ENCODE data around the gene ABCC1.
"Not testable (repeated sequence)": the region's sequence is repeated elsewhere in the genome, so short reads cannot be mapped to it uniquely, and the experiment has no call there.

Gene ABCC1

GRCh38 chr16:15967655-15968315 lies 18.4 kb downstream of the ABCC1 start:
- DNase-seq, result no peak

GRCh38 chr16:15970202-15970601 lies 20.8 kb downstream of the ABCC1 start:
- DNase-seq, result no peak

- DNase-seq, result no peak
These were observed 21.5 kb downstream of the ABCC1 start for GRCh38 chr16:15970743-15971439.

- no peak for DNase-seq
These were observed 22.0 kb downstream of the ABCC1 start for GRCh38 chr16:15971440-15971815.

- no peak for DNase-seq
These were observed 22.8 kb downstream of the ABCC1 start for GRCh38 chr16:15972046-15972868.

GRCh38 chr16:15973421-15973820 lies 24.0 kb downstream of the ABCC1 start:
- no peak for DNase-seq

- no peak for DNase-seq
These were observed 24.6 kb downstream of the ABCC1 start for GRCh38 chr16:15974057-15974456.

GRCh38 chr16:15975172-15975571 lies 25.8 kb downstream of the ABCC1 start:
- no peak for DNase-seq

- no peak for DNase-seq
These were observed 26.9 kb downstream of the ABCC1 start for GRCh38 chr16:15976225-15976812.

GRCh38 chr16:15976929-15977637 lies 27.7 kb downstream of the ABCC1 start:
- no peak for DNase-seq

- no peak for DNase-seq
These were observed 30.4 kb downstream of the ABCC1 start for GRCh38 chr16:15979801-15980200.

- no peak for DNase-seq
These were observed 30.9 kb downstream of the ABCC1 start for GRCh38 chr16:15980329-15980728.

GRCh38 chr16:15981382-15981781 lies 32.0 kb downstream of the ABCC1 start:
- no peak for DNase-seq

- not testable (repeated sequence) for DNase-seq
These were observed 32.9 kb downstream of the ABCC1 start for GRCh38 chr16:15982194-15982915.

- DNase-seq, result no peak
These were observed 34.5 kb downstream of the ABCC1 start for GRCh38 chr16:15983898-15984297.

- DNase-seq, result no peak
These were observed 35.7 kb downstream of the ABCC1 start for GRCh38 chr16:15985144-15985543.

GRCh38 chr16:15986261-15986660 lies 36.8 kb downstream of the ABCC1 start:
- no peak for DNase-seq

- no peak for DNase-seq
These were observed 39.0 kb downstream of the ABCC1 start for GRCh38 chr16:15988268-15989013.

GRCh38 chr16:15990902-15991301 lies 41.5 kb downstream of the ABCC1 start:
- DNase-seq, result no peak

- DNase-seq, result no peak
These were observed 43.7 kb downstream of the ABCC1 start for GRCh38 chr16:15993128-15993527.

- DNase-seq, result no peak
These were observed 44.1 kb downstream of the ABCC1 start for GRCh38 chr16:15993541-15993940.

All from GOT3 (cell line).